HCT116 (cell line): ENCODE data around the gene HSDL2.

Source experiments
- CTCF ChIP-seq, 3 experiments: fragments of 200-600 bp in 1 of 3; sonication (generic) in 1 of 3; IDR thresholded peaks in 2 of 3; conservative IDR thresholded peaks in 1 of 3; 2 replicates each; pipeline ENCODE4 v1.5.1; 2012 to 2017; ENCODE audit warnings: low read depth in 2 of 3, low read length in 2 of 3, antibody characterized with exemption in 1 of 3, borderline replicate concordance in 1 of 3, control low read depth in 1 of 3, mild to moderate bottlenecking in 1 of 3, mixed read lengths in 1 of 3, mixed run types in 1 of 3, moderate library complexity in 1 of 3; ENCODE audit not compliant: insufficient read depth in 1 of 3
- POLR2AphosphoS5 ChIP-seq: IDR thresholded peaks from 2 replicates; pipeline ENCODE4 v1.6.1; 2011; ENCODE audit warnings: mild to moderate bottlenecking, low read depth, low read length, moderate library complexity

DNA sequence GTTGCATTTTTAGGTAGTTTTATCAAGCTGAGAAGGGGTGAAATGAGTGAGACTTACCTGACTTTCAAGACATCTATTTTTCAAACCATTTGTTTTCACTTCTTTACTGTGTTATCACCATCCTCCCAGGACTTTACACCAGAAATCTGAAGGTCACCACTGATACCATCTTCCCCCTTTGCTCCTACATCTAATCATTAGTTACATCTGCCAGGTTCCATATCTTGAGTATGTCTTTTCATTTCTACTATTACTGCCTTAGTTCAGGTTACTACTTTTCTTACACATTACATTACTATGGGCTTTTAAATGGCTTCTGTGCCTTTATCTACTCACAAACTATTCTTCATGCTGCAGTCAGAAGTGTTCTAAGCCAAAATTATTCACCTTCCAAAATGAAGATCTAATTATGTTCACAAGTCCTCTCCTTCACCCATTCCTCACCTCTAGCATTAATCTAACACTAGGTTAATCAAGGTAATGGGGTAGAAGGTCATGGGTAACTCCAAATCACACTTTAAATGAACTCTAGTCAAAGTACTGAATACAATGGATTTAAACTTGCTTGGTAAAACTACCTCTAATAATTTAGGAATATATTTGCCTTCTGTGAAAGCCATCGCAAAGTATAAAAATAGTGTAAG lies 2.1 kb upstream of the HSDL2 start:
- no peak for TF ChIP-seq CTCF (IDR thresholded peaks at IDR 0.05 in 2 of 3, conservative IDR thresholded peaks at IDR 0.05 in 1 of 3; ENCODE audit: borderline replicate concordance in 1 of 3, insufficient read depth in 1 of 3, low read depth in 2 of 3, low read length in 2 of 3)
- TF ChIP-seq POLR2AphosphoS5: no peak
